Liver (tissue), 9 donors: ENCODE measurements around the gene DERL3. TPM values are rescaled to one million over a fixed set of nuclear protein-coding genes. Genes with fewer than 3 reads are reported as not detected.

Source experiments
- DNase-seq: peaks from one replicate; pipeline ENCODE4 v3.0.0-alpha.2; 2017; ENCODE audit warnings: low spot score
- H3K27ac ChIP-seq, 2 donors: one replicate each; pipeline ENCODE4 v1.7.0; 2013; ENCODE audit warnings: inconsistent platforms in 2 of 2, low read length in 2 of 2, control low read depth in 1 of 2, low read depth in 1 of 2, mild to moderate bottlenecking in 1 of 2
- H3K27me3 ChIP-seq, 4 donors: one replicate each; pipeline versions ENCODE4 v1.6.1 to v1.7.0; 2013; ENCODE audit warnings: low read length in 3 of 4, inconsistent platforms in 1 of 4, mild to moderate bottlenecking in 1 of 4, moderate library complexity in 1 of 4; ENCODE audit not compliant: control insufficient read depth in 4 of 4, insufficient read depth in 4 of 4
- H3K36me3 ChIP-seq, 4 donors: one replicate each; pipeline versions ENCODE4 v1.6.1 to v1.7.0; 2013; ENCODE audit warnings: low read length in 3 of 4, mild to moderate bottlenecking in 3 of 4, low read depth in 1 of 4, moderate library complexity in 1 of 4; ENCODE audit not compliant: control insufficient read depth in 4 of 4, insufficient read depth in 3 of 4
- H3K4me1 ChIP-seq, 4 donors: one replicate each; pipeline versions ENCODE4 v1.6.1 to v1.7.0; 2013; ENCODE audit warnings: low read length in 3 of 4, mild to moderate bottlenecking in 3 of 4, moderate library complexity in 1 of 4; ENCODE audit not compliant: control insufficient read depth in 4 of 4, insufficient read depth in 4 of 4
- H3K4me3 ChIP-seq, 3 donors: one replicate each; pipeline versions ENCODE4 v1.6.1 to v1.7.0; 2013; ENCODE audit warnings: low read length in 3 of 3, control low read depth in 1 of 3, low read depth in 1 of 3, mild to moderate bottlenecking in 1 of 3
- H3K9ac ChIP-seq, 2 donors: one replicate each; pipeline ENCODE4 v1.7.0; 2013; ENCODE audit warnings: low read length in 2 of 2, mild to moderate bottlenecking in 2 of 2, moderate library complexity in 2 of 2, control low read depth in 1 of 2, low read depth in 1 of 2
- H3K9me3 ChIP-seq, 4 donors: one replicate each; pipeline versions ENCODE4 v1.6.1 to v1.7.0; 2013; ENCODE audit warnings: low read length in 3 of 4; ENCODE audit not compliant: control insufficient read depth in 4 of 4
- CTCF ChIP-seq: fragments of 150-350 bp; IDR thresholded peaks from 2 replicates; pipeline ENCODE4 v1.5.1; 2017; ENCODE audit warnings: improper control_type of control experiment, low read depth, low read length; ENCODE audit not compliant: missing input control
- EGR1 ChIP-seq, 2 donors: IDR thresholded peaks; 2 replicates each; pipeline ENCODE4 v1.6.1; 2016 to 2018; ENCODE audit warnings: antibody characterized with exemption in 2 of 2, low read depth in 2 of 2
- FOXA1 ChIP-seq: IDR thresholded peaks from 2 replicates; pipeline ENCODE4 v1.6.1; 2016; ENCODE audit warnings: antibody characterized with exemption
- GABPA ChIP-seq, 2 donors: IDR thresholded peaks in 1 of 2; conservative IDR thresholded peaks in 1 of 2; 2 replicates each; pipeline ENCODE4 v1.6.1; 2016; ENCODE audit warnings: antibody characterized with exemption in 2 of 2, mild to moderate bottlenecking in 1 of 2, moderate library complexity in 1 of 2
- HNF4A ChIP-seq, 2 donors: conservative IDR thresholded peaks; 2 replicates each; pipeline ENCODE4 v1.6.1; 2016; ENCODE audit warnings: antibody characterized with exemption in 2 of 2, mild to moderate bottlenecking in 2 of 2
- JUND ChIP-seq, 2 donors: IDR thresholded peaks; 2 replicates each; pipeline ENCODE4 v1.6.1; 2016; ENCODE audit warnings: antibody characterized with exemption in 2 of 2
- NR2F2 ChIP-seq: IDR thresholded peaks from 2 replicates; pipeline ENCODE4 v1.6.1; 2016; ENCODE audit warnings: antibody characterized with exemption
- RXRA ChIP-seq, 2 donors: IDR thresholded peaks; 2 replicates each; pipeline ENCODE4 v1.6.1; 2017 to 2018; ENCODE audit warnings: antibody characterized with exemption in 2 of 2, mild to moderate bottlenecking in 1 of 2
- SP1 ChIP-seq: IDR thresholded peaks from 2 replicates; pipeline ENCODE4 v1.6.1; 2018; ENCODE audit warnings: antibody characterized with exemption, mild to moderate bottlenecking
- TAF1 ChIP-seq: conservative IDR thresholded peaks from 2 replicates; pipeline ENCODE4 v1.6.1; 2016; ENCODE audit warnings: antibody characterized with exemption, mild to moderate bottlenecking
- YY1 ChIP-seq: IDR thresholded peaks from 2 replicates; pipeline ENCODE4 v1.6.1; 2016; ENCODE audit warnings: antibody characterized with exemption, mild to moderate bottlenecking
- WGBS: extraction: QIAGEN DNeasy Blood & Tissue Kit; methylation state at CpG from one replicate; pipeline ENCODE4 v1.1.7; 2013; 5-methylcytosine and 5-hydroxymethylcytosine counted together
- polyA plus RNA-seq, 2 donors: library from polyadenylated mRNA; stranded (reverse) in 1 of 2; unstranded in 1 of 2; fragments of 200-250 nt in 1 of 2; fragments of >200 nt in 1 of 2; fragmentation: Nextera tagmentation in 1 of 2; extraction: Ambion mirVana in 1 of 2; gene quantifications; one replicate each; pipeline versions ENCODE4 v1.2.1 to v1.2.3, GENCODE V29; 2013 to 2015
- total RNA-seq, 2 donors: library from RNA; depleted of rRNA; stranded (reverse); fragments of >200 nt; gene quantifications; one replicate each; pipeline ENCODE4 v1.2.3, GENCODE V29; 2014
- TF ChIP-seq, protein P1 (sequence below): IDR thresholded peaks from 2 replicates; pipeline ENCODE4 v1.6.1; 2016; ENCODE audit warnings: antibody characterized with exemption
- TF ChIP-seq, protein P2 (sequence below): IDR thresholded peaks from 2 replicates; pipeline ENCODE4 v1.6.1; 2016; ENCODE audit warnings: antibody characterized with exemption, mild to moderate bottlenecking
- donor health status: healthy.
- donor health status: healthy.
- donor health status: healthy.
- donor health status: healthy.
- donor health status: healthy.

Gene DERL3
- total and polyA plus RNA-seq, 4 donors = 1.0 to 9.3 (median 3.9) TPM

GRCh38 chr22:23845265-23846080 is 6.7 kb upstream of the DERL3 start (continued):
- TF ChIP-seq RXRA (IDR thresholded peaks at IDR 0.05) = no peak
- no peak for TF ChIP-seq JUND (IDR thresholded peaks at IDR 0.05)

DNA sequence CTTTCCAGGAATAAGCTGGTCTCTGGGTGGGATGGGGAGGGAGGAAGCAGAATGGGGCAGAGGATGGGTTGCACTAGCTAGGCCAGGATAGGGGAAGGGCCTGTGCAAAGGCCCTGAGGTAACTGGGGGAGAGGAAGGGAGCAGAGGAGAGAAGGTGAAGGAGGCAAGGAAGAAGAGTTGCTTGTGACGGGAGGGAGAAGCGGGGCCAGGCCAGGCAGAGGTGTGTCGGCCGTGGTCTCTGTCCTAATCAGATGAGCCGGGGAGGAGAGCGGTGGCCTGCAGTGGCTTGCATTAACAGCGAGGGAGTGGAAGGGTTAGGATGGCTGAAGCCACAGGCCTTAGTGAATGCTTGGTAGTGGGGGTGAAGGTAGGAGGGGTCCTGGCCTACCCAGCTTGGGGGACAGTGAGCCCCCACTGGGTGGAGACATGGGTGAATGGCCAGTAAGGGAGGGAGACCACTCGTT is 6.0 kb upstream of the DERL3 start:
- Histone ChIP-seq H3K4me3 (no peak overlapping the region), H3K36me3 (no peaks in the 10 kb centered on the region), H3K9ac (no peak overlapping the region), H3K27ac (no peak overlapping the region), H3K4me1 (peaks cover 1 to 8% (median 4%) of the 10 kb centered on the region in 4 donors), H3K9me3 (no peaks in the 10 kb centered on the region), H3K27me3 (no peaks in the 10 kb centered on the region)
- DNase-seq = no peak
- WGBS = 80% methylated on average over 8 of the region's 8 CpGs
- TF ChIP-seq FOXA1 (no peak), EGR1 (IDR thresholded peaks at IDR 0.05; ENCODE audit: low read depth in 2 of 2) (no peak), NR2F2 (no peak), HNF4A (conservative IDR thresholded peaks at IDR 0.05) (no peak), CTCF (no peak), SP1 (no peak)
- TF ChIP-seq, protein P1, sequence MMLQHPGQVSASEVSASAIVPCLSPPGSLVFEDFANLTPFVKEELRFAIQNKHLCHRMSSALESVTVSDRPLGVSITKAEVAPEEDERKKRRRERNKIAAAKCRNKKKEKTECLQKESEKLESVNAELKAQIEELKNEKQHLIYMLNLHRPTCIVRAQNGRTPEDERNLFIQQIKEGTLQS = no peak

- WGBS = 89% methylated on average over 4 of the region's 4 CpGs
Measured at GRCh38 chr22:23842599-23842998, 3.8 kb upstream of the DERL3 start.

More at GRCh38 chr22:23842599-23842998, 3.8 kb upstream of the DERL3 start:
- Histone ChIP-seq H3K27ac (no peak overlapping the region), H3K4me3 (no peak overlapping the region), H3K36me3 (no peaks in the 10 kb centered on the region), H3K4me1 (peaks cover 3 to 10% (median 10%) of the 10 kb centered on the region in 4 donors), H3K27me3 (no peaks in the 10 kb centered on the region), H3K9ac (no peak overlapping the region), H3K9me3 (no peaks in the 10 kb centered on the region)
- TF ChIP-seq, protein P2, sequence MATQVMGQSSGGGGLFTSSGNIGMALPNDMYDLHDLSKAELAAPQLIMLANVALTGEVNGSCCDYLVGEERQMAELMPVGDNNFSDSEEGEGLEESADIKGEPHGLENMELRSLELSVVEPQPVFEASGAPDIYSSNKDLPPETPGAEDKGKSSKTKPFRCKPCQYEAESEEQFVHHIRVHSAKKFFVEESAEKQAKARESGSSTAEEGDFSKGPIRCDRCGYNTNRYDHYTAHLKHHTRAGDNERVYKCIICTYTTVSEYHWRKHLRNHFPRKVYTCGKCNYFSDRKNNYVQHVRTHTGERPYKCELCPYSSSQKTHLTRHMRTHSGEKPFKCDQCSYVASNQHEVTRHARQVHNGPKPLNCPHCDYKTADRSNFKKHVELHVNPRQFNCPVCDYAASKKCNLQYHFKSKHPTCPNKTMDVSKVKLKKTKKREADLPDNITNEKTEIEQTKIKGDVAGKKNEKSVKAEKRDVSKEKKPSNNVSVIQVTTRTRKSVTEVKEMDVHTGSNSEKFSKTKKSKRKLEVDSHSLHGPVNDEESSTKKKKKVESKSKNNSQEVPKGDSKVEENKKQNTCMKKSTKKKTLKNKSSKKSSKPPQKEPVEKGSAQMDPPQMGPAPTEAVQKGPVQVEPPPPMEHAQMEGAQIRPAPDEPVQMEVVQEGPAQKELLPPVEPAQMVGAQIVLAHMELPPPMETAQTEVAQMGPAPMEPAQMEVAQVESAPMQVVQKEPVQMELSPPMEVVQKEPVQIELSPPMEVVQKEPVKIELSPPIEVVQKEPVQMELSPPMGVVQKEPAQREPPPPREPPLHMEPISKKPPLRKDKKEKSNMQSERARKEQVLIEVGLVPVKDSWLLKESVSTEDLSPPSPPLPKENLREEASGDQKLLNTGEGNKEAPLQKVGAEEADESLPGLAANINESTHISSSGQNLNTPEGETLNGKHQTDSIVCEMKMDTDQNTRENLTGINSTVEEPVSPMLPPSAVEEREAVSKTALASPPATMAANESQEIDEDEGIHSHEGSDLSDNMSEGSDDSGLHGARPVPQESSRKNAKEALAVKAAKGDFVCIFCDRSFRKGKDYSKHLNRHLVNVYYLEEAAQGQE = no peak
- TF ChIP-seq NR2F2 (no peak), TAF1 (no peak), RXRA (IDR thresholded peaks at IDR 0.05) (no peak), YY1 (no peak), CTCF (no peak), FOXA1 (no peak), GABPA (IDR thresholded peaks at IDR 0.05 in 1 of 2, conservative IDR thresholded peaks at IDR 0.05 in 1 of 2) (no peak)
- TF ChIP-seq, protein P1 = no peak
- DNase-seq = no peak
